Measurements from ENCODE around the gene TBX2.

TBX2 gene

DNA sequence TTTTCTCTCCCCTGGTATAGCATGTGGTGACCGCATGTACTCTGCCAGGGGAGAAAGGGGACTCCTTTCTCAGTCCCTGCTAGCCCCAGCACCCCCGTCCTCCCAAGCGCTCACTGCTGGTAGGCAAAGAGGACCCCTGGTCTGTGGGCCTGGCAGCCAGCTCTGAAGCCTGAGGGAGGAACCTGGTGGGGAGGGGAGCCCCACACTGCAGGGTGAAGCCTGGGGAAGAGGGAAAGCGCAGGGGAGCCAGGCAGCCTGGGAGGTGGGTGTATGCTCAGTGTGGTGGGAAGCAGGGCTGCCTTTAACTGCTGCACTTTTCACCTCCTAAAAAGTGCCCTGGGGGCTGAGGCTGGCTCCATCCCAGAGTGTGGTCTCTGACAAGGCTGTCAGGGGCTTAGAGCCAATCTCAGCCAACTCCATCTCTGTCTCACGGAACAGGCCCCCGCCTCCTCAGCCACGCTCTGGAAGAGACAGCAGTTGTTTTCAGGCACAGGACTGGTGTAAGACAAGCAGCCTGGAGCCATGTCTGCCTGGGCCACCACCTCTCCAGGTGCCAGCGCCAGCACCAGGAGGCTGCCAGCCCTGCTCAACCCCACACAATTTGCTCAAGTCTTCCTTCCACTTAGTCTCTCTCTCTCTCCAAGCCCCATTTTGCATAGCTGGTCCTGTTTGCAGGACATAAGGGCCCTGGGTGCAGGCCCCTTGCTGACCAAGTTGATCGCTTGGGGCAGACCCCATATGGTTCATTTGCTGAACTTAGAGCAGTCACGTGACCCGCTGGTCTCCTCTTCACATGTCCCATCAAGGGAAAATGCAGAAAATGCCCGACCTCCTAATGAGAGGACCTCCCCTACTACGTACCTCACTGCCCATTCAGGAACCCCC is 14.7 kb upstream of the TBX2 start:
- TF ChIP-seq, protein P1, sequence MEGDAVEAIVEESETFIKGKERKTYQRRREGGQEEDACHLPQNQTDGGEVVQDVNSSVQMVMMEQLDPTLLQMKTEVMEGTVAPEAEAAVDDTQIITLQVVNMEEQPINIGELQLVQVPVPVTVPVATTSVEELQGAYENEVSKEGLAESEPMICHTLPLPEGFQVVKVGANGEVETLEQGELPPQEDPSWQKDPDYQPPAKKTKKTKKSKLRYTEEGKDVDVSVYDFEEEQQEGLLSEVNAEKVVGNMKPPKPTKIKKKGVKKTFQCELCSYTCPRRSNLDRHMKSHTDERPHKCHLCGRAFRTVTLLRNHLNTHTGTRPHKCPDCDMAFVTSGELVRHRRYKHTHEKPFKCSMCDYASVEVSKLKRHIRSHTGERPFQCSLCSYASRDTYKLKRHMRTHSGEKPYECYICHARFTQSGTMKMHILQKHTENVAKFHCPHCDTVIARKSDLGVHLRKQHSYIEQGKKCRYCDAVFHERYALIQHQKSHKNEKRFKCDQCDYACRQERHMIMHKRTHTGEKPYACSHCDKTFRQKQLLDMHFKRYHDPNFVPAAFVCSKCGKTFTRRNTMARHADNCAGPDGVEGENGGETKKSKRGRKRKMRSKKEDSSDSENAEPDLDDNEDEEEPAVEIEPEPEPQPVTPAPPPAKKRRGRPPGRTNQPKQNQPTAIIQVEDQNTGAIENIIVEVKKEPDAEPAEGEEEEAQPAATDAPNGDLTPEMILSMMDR (IDR thresholded peaks at IDR 0.05; ENCODE audit: low read depth, low read length, missing control alignments), result no peak

DNA sequence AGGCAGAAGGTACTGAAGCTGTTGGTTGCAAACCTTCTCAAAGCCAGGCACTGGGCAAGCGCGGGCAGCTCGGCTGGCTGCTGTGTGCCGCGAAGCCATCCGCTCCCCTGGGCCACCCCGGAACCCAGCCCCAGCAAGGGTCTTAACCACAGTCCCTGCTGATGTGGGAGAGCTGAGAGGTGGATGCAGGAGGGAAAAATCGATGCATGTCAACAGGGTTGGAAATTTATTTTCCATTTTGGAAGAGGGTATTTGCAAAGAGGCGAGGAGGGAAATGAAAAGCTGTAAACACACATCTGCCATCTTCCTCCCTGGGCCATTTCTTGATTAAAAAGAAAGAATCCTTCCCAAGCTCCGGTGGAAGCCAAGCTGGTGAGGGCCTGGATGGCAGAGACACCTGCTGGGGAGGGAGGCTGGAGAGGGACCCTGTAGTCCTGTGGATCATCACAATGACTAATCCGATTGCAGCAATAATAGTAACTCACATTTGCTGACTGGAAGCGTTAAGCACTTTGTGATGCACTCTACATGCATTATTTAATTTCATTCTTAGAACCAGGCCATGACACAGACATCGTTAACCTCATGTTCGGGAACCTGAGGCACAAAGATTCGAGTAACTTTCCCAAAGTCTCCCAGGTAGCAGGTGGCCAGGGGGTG is 13.9 kb upstream of the TBX2 start:
- DNase-seq, result no peak
- no peak overlapping the region for H3K27ac ChIP-seq
- TF ChIP-seq, protein P1 (IDR thresholded peaks at IDR 0.05; ENCODE audit: low read depth, low read length, missing control alignments), result no peak
- H3K27me3 ChIP-seq (replicated peaks), result no peaks in the 10 kb centered on the region
- in situ Hi-C loops (cut with HindIII; ENCODE audit: low pct_ligation_motif_present, low sequenced_read_pairs), result no loop called here
- H3K4me3 ChIP-seq (ENCODE audit: low read depth, low read length), result no peak overlapping the region
- H3K36me3 ChIP-seq (replicated peaks), result no peaks in the 10 kb centered on the region

More for the DNA sequence above, 14.7 kb upstream of the TBX2 start:
- in situ Hi-C loops (cut with HindIII; ENCODE audit: low pct_ligation_motif_present, low sequenced_read_pairs), result no loop called here
- Histone ChIP-seq H3K27me3 (replicated peaks) (no peaks in the 10 kb centered on the region), H3K36me3 (replicated peaks) (no peaks in the 10 kb centered on the region), H3K4me3 (ENCODE audit: low read depth, low read length) (no peak overlapping the region), H3K27ac (no peak overlapping the region)
- DNase-seq, result no peak

DNA sequence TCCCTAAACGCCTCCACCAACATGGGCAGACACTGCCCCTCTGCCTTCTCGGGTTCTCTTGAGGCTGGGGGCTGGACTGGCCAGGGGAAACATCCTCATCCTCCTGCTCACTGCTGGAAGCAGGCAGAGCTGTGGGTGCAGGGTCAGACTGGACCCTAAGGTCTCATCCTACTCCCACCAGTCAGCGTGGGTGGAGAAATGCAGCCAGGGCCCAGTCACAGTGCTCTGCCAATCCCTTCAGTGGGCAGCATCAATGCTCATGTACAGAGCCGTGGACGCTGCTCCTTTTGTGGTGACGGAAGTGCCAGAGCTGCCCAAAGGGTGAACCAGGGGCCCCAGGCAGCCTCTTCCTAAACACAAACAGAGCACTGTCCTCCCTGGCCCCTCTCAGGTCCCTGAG is 13.4 kb upstream of the TBX2 start:
- TF ChIP-seq, protein P1 (IDR thresholded peaks at IDR 0.05; ENCODE audit: low read depth, low read length, missing control alignments), result no peak
- DNase-seq, result no peak
- no peaks in the 10 kb centered on the region for H3K27me3 ChIP-seq (replicated peaks)
- no peak overlapping the region for H3K27ac ChIP-seq
- H3K4me3 ChIP-seq (ENCODE audit: low read depth, low read length), result no peak overlapping the region
- in situ Hi-C loops (cut with HindIII; ENCODE audit: low pct_ligation_motif_present, low sequenced_read_pairs), result no loop called here
- H3K36me3 ChIP-seq (replicated peaks), result no peaks in the 10 kb centered on the region

DNA sequence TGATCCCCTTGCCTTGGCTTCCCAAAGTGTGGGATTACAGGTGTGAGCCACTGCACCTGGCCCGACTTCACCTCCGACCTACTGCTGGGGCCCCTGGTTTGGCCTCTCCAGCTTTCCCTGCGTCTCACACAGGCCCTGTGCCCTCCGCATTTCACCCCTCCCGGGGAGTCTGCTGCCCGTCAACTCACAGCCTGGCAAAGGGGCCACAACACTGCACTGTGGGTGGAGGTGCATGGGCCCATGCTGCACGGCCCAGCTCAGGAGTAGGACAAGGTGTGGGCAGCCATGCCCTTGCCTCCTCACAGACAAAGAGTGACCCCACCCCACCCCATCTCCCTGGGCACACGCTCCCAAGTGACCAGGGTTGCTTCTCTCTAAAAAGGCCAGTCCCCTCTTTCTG is 12.6 kb upstream of the TBX2 start:
- H3K36me3 ChIP-seq (replicated peaks), result no peaks in the 10 kb centered on the region
- H3K27ac ChIP-seq, result no peak overlapping the region
- DNase-seq, result no peak
- H3K27me3 ChIP-seq (replicated peaks), result no peaks in the 10 kb centered on the region
- TF ChIP-seq, protein P1 (IDR thresholded peaks at IDR 0.05; ENCODE audit: low read depth, low read length, missing control alignments), result no peak
- H3K4me3 ChIP-seq (ENCODE audit: low read depth, low read length), result no peak overlapping the region
- in situ Hi-C loops (cut with HindIII; ENCODE audit: low pct_ligation_motif_present, low sequenced_read_pairs), result no loop called here

DNA sequence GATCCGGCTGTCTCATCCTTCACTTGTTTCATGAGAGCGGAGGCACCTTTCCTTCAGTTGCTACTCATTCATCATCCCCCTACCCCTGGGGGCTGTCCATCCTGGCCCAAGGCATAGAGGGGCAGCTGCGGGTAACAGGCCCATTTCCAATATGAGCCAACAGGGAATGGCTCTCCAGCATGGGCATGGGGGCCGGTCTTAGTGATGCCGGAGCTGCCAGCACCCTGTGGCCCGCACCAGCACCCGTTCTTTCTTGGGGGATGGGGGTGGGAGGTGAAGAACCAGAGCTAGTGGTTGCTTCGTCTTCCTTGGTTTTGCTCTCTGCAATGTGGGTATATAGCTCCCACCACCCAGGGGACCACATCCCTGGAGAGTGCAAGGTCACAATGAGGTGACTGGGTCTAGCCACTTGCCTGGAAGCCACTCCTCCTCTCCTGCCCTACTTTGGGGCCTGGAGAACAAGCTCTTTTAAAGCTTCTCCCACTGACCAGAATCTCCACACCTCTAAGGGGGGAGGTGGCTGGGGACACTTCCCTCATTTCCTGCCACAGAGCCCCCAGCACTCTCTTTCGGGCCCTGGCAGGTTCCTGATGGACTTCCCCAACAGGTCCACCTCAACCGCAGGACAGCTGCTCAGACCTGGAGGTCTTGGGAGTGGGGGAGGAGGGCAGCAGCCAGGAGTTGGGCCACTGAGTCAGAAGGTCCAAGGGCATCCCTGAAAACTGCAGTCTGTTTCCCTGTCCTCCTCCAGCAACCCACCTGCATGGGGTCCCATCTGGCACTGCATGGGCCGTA is 11.9 kb upstream of the TBX2 start:
- H3K4me3 ChIP-seq (ENCODE audit: low read depth, low read length), result no peak overlapping the region
- H3K36me3 ChIP-seq (replicated peaks), result no peaks in the 10 kb centered on the region
- H3K27me3 ChIP-seq (replicated peaks), result no peaks in the 10 kb centered on the region
- no peak for DNase-seq
- TF ChIP-seq, protein P1 (IDR thresholded peaks at IDR 0.05; ENCODE audit: low read depth, low read length, missing control alignments), result no peak
- H3K27ac ChIP-seq, result no peak overlapping the region
- in situ Hi-C loops (cut with HindIII; ENCODE audit: low pct_ligation_motif_present, low sequenced_read_pairs), result no loop called here
